ENCODE measurements around the gene CTSC.
"Not testable (repeated sequence)": the region's sequence is repeated elsewhere in the genome, so short reads cannot be mapped to it uniquely, and the experiment has no call there.

CTSC gene

GRCh38 chr11:88327061-88327460, 10.5 kb downstream of the CTSC start:
- in situ Hi-C loops (cut with MboI; ENCODE audit: low pct_unique_long_range_greater_than_20kb, low sequenced_read_pairs, unreplicated experiment) = no loop called here
- TF ChIP-seq CTCF (IDR thresholded peaks at IDR 0.05; ENCODE audit: extremely low read depth, insufficient read depth, missing control alignments) = no peak
- no peak for DNase-seq (ENCODE audit: low spot score)

GRCh38 chr11:88326099-88326498, 11.4 kb downstream of the CTSC start:
- TF ChIP-seq CTCF (IDR thresholded peaks at IDR 0.05; ENCODE audit: extremely low read depth, insufficient read depth, missing control alignments) = no peak
- in situ Hi-C loops (cut with MboI; ENCODE audit: low pct_unique_long_range_greater_than_20kb, low sequenced_read_pairs, unreplicated experiment) = no loop called here
- no peak for DNase-seq (ENCODE audit: low spot score)

- no peak for DNase-seq (ENCODE audit: low spot score)
- no peak for TF ChIP-seq CTCF (IDR thresholded peaks at IDR 0.05; ENCODE audit: extremely low read depth, insufficient read depth, missing control alignments)
- in situ Hi-C loops (cut with MboI; ENCODE audit: low pct_unique_long_range_greater_than_20kb, low sequenced_read_pairs, unreplicated experiment) = no loop called here
Measured at GRCh38 chr11:88324562-88325345, 12.8 kb downstream of the CTSC start.

- in situ Hi-C loops (cut with MboI; ENCODE audit: low pct_unique_long_range_greater_than_20kb, low sequenced_read_pairs, unreplicated experiment); DNase-seq (ENCODE audit: low spot score): not testable (repeated sequence)
Measured at GRCh38 chr11:88322881-88323280, 14.7 kb downstream of the CTSC start.

- DNase-seq (ENCODE audit: low spot score); in situ Hi-C loops (cut with MboI; ENCODE audit: low pct_unique_long_range_greater_than_20kb, low sequenced_read_pairs, unreplicated experiment): not testable (repeated sequence)
Measured at GRCh38 chr11:88321412-88321811, 16.1 kb downstream of the CTSC start.

GRCh38 chr11:88320149-88320559, 17.4 kb downstream of the CTSC start:
- DNase-seq (ENCODE audit: low spot score) = no peak
- no peak for TF ChIP-seq CTCF (IDR thresholded peaks at IDR 0.05; ENCODE audit: extremely low read depth, insufficient read depth, missing control alignments)
- in situ Hi-C loops (cut with MboI; ENCODE audit: low pct_unique_long_range_greater_than_20kb, low sequenced_read_pairs, unreplicated experiment) = no loop called here

GRCh38 chr11:88318017-88318416, 19.5 kb downstream of the CTSC start:
- TF ChIP-seq CTCF (IDR thresholded peaks at IDR 0.05; ENCODE audit: extremely low read depth, insufficient read depth, missing control alignments) = no peak
- in situ Hi-C loops (cut with MboI; ENCODE audit: low pct_unique_long_range_greater_than_20kb, low sequenced_read_pairs, unreplicated experiment) = no loop called here
- DNase-seq (ENCODE audit: low spot score) = no peak

GRCh38 chr11:88317536-88317935, 20.0 kb downstream of the CTSC start:
- in situ Hi-C loops (cut with MboI; ENCODE audit: low pct_unique_long_range_greater_than_20kb, low sequenced_read_pairs, unreplicated experiment) = no loop called here
- DNase-seq (ENCODE audit: low spot score) = no peak

More at GRCh38 chr11:88317536-88317935, 20.0 kb downstream of the CTSC start:
- no peak for TF ChIP-seq CTCF (IDR thresholded peaks at IDR 0.05; ENCODE audit: extremely low read depth, insufficient read depth, missing control alignments)

Measured in GM13977 (cell line).